HepG2 (cell line): ENCODE results near the gene SAMD14. TPM values are rescaled to one million over a fixed set of nuclear protein-coding genes. Genes with fewer than 3 reads are reported as not detected.
"Not testable (repeated sequence)": the region's sequence is repeated elsewhere in the genome, so short reads cannot be mapped to it uniquely, and the experiment has no call there.

Experiments used
- ATAC-seq: fragments of 200-7000 bp; cut with Tn5 transposase; 3 replicates; pipeline ENCODE4 v1.9.1; 2020; ENCODE audit warnings: mild to moderate bottlenecking, moderate library complexity
- BruUV-seq: library from RNA; stranded (reverse); fragments of 400-500 nt; replicated peaks from 2 replicates; lab custom pipeline; 2021; lab: Mats Ljungman, UMichigan
- CTCF ChIA-PET: fragments of 300-600 bp; formaldehyde crosslinking; extraction: SDS; loops from one replicate; lab custom pipeline; 2021; ENCODE audit warnings: low total read pairs, inconsistent platforms, low intra/inter-chr PET ratio; lab: Yijun Ruan, JAX
- POLR2A ChIA-PET: fragments of 350-600 bp; sonication (Branson Sonifier 250); formaldehyde crosslinking; loops from one replicate; lab custom pipeline; 2020; ENCODE audit warnings: antibody characterized with exemption, inconsistent platforms; lab: Yijun Ruan, JAX
- DNase-seq: peaks from one replicate; pipeline ENCODE4 v3.0.0-alpha.2; 2015; ENCODE audit warnings: low spot score
- FAIRE-seq: peaks from 3 replicates; lab custom pipeline; 2011; peaks lifted over from hg19 to GRCh38; lab: Jason Lieb, UNC
- H2AFZ ChIP-seq: one replicate; pipeline ENCODE4 v1.6.1; 2011; ENCODE audit warnings: low read length, inconsistent platforms
- H3K27ac ChIP-seq: fragments of 300-600 bp; 3 replicates; pipeline ENCODE4 v1.8.0; 2011; ENCODE audit warnings: mixed run types, mild to moderate bottlenecking, mixed read lengths, low read length, inconsistent platforms; ENCODE audit not compliant: insufficient read depth; ENCODE audit errors: extremely low read length
- H3K27me3 ChIP-seq, 2 experiments: fragments of 200-600 bp in 1 of 2; 2 replicates in 1 of 2; 3 replicates in 1 of 2; pipeline versions ENCODE4 v1.6.0 to v1.8.0; 2011; ENCODE audit warnings: low read length in 2 of 2, mild to moderate bottlenecking in 2 of 2, moderate library complexity in 2 of 2, inconsistent platforms in 1 of 2; ENCODE audit not compliant: insufficient read depth in 2 of 2, control insufficient read depth in 1 of 2
- H3K36me3 ChIP-seq, 2 experiments: fragments of 200-600 bp in 1 of 2; replicated peaks in 1 of 2; 2 replicates in 1 of 2; 3 replicates in 1 of 2; pipeline versions ENCODE4 v1.5.1 to v1.8.0; 2011; ENCODE audit warnings: low read length in 2 of 2, inconsistent platforms in 1 of 2; ENCODE audit not compliant: insufficient read depth in 2 of 2, control insufficient read depth in 1 of 2
- H3K4me1 ChIP-seq: 2 replicates; pipeline ENCODE4 v1.5.1; 2012; ENCODE audit warnings: low read length, inconsistent platforms; ENCODE audit not compliant: insufficient read depth
- H3K4me2 ChIP-seq: 2 replicates; pipeline ENCODE4 v1.6.0; 2011; ENCODE audit warnings: low read depth, low read length, inconsistent platforms
- H3K4me3 ChIP-seq, 3 experiments: fragments of 200-600 bp in 1 of 3; sonication (generic), shearing (Covaris generic) in 1 of 3; replicated peaks in 1 of 3; 2 replicates each; pipeline ENCODE4 v1.5.1; 2011 to 2016; ENCODE audit warnings: low read length in 3 of 3, inconsistent platforms in 2 of 3, low read depth in 2 of 3, mild to moderate bottlenecking in 2 of 3, control low read depth in 1 of 3, mixed read lengths in 1 of 3; ENCODE audit not compliant: insufficient read depth in 1 of 3
- H3K79me2 ChIP-seq: one replicate; pipeline ENCODE4 v1.6.1; 2011; ENCODE audit warnings: low read length, inconsistent platforms; ENCODE audit not compliant: insufficient read depth
- H3K9ac ChIP-seq: 2 replicates; pipeline ENCODE4 v1.6.0; 2011; ENCODE audit warnings: mild to moderate bottlenecking, low read depth, low read length, inconsistent platforms; ENCODE audit not compliant: insufficient read depth
- H3K9me3 ChIP-seq: 2 replicates; pipeline ENCODE4 v1.5.1; 2012; ENCODE audit warnings: mild to moderate bottlenecking, low read length
- H4K20me1 ChIP-seq: 2 replicates; pipeline ENCODE4 v1.6.0; 2011; ENCODE audit warnings: inconsistent platforms, mild to moderate bottlenecking, low read length, moderate library complexity; ENCODE audit not compliant: insufficient read depth
- ARID2 ChIP-seq: sonication (generic); formaldehyde crosslinking; IDR thresholded peaks from 2 replicates; pipeline ENCODE4 v1.8.1; 2022; ENCODE audit warnings: mild to moderate bottlenecking, missing genetic modification reagents, borderline replicate concordance
- CBX1 ChIP-seq: IDR thresholded peaks from one replicate; pipeline ENCODE4 v1.6.1; 2016; ENCODE audit warnings: antibody characterized with exemption, low read depth
- HES4 ChIP-seq: sonication (generic); formaldehyde crosslinking; IDR thresholded peaks from 2 replicates; pipeline ENCODE4 v1.9.0; 2021; ENCODE audit warnings: mild to moderate bottlenecking, missing genetic modification reagents, borderline replicate concordance
- ISL2 ChIP-seq: sonication (generic); formaldehyde crosslinking; IDR thresholded peaks from 2 replicates; pipeline ENCODE4 v1.5.0; 2020; ENCODE audit warnings: missing genetic modification reagents
- KDM3A ChIP-seq: IDR thresholded peaks from 2 replicates; pipeline ENCODE4 v1.6.1; 2018; ENCODE audit warnings: low read depth, missing compliant biosample characterization
- MIER3 ChIP-seq: IDR thresholded peaks from 2 replicates; pipeline ENCODE4 v1.6.1; 2016; ENCODE audit warnings: missing compliant biosample characterization, borderline replicate concordance
- MZF1 ChIP-seq: sonication (generic); formaldehyde crosslinking; IDR thresholded peaks from 2 replicates; pipeline ENCODE4 v1.8.1; 2023; ENCODE audit warnings: mild to moderate bottlenecking, missing genetic modification reagents, borderline replicate concordance
- ZKSCAN1 ChIP-seq: fragments of 150-350 bp; IDR thresholded peaks from 2 replicates; pipeline ENCODE4 v1.6.1; 2014; ENCODE audit warnings: low read length
- ZKSCAN5 ChIP-seq: sonication (generic); formaldehyde crosslinking; IDR thresholded peaks from 2 replicates; pipeline ENCODE4 v1.5.1; 2020; ENCODE audit warnings: mild to moderate bottlenecking, missing genetic modification reagents
- ZNF432 ChIP-seq: sonication (generic); formaldehyde crosslinking; IDR thresholded peaks from 2 replicates; pipeline ENCODE4 v1.5.0; 2020; ENCODE audit warnings: missing genetic modification reagents, mild to moderate bottlenecking, borderline replicate concordance
- ZNF878 ChIP-seq: sonication (generic); formaldehyde crosslinking; IDR thresholded peaks from 2 replicates; pipeline ENCODE4 v1.8.1; 2023; ENCODE audit warnings: mild to moderate bottlenecking, missing genetic modification reagents, moderate library complexity
- WGBS: methylation state at CpG from one replicate; pipeline ENCODE4 v1.1.6; 2017; ENCODE audit warnings: low lambda C conversion rate; 5-methylcytosine and 5-hydroxymethylcytosine counted together
- in situ Hi-C: cut with HindIII; loops from 2 replicates; pipeline ENCODE4 v1.10.0; 2017; ENCODE audit warnings: low pct_unique_long_range_greater_than_20kb; ENCODE audit not compliant: extremely low pct_ligation_motif_present
- intact Hi-C: fragments of 100-400 bp; cut with micrococcal nuclease; formaldehyde crosslinking; loops from one replicate; pipeline ENCODE4 v1.10.0; 2022; ENCODE audit not compliant: unreplicated experiment
- polyA plus RNA-seq, 8 experiments: library from polyadenylated mRNA; depleted of rRNA in 3 of 8; stranded (reverse) in 7 of 8; unstranded in 1 of 8; fragments of >200 nt; fragmentation: Illumina TruSeq in 4 of 8; extraction: Trizol in 4 of 8; gene quantifications; 2 replicates each; pipeline versions ENCODE4 v1.2.1 to v1.2.3, GENCODE V29; 2011 to 2016; ENCODE audit warnings: low read depth in 4 of 8, missing spikeins in 1 of 8, mixed read lengths in 1 of 8; ENCODE audit not compliant: insufficient read depth in 1 of 8
- total RNA-seq, 5 experiments: library from RNA; depleted of rRNA; stranded (reverse); fragments of >200 nt; fragmentation: Illumina TruSeq; extraction: Trizol; gene quantifications; 2 replicates each; pipeline ENCODE4 v1.2.3, GENCODE V29; 2016; ENCODE audit warnings: low read depth in 1 of 5

SAMD14 gene
- total and polyA plus RNA-seq, 2 of the 13 experiments (the other 11 are each of a cell fraction or from before 2014, with no cell fraction given) = 0.07 to 0.22 TPM

DNA sequence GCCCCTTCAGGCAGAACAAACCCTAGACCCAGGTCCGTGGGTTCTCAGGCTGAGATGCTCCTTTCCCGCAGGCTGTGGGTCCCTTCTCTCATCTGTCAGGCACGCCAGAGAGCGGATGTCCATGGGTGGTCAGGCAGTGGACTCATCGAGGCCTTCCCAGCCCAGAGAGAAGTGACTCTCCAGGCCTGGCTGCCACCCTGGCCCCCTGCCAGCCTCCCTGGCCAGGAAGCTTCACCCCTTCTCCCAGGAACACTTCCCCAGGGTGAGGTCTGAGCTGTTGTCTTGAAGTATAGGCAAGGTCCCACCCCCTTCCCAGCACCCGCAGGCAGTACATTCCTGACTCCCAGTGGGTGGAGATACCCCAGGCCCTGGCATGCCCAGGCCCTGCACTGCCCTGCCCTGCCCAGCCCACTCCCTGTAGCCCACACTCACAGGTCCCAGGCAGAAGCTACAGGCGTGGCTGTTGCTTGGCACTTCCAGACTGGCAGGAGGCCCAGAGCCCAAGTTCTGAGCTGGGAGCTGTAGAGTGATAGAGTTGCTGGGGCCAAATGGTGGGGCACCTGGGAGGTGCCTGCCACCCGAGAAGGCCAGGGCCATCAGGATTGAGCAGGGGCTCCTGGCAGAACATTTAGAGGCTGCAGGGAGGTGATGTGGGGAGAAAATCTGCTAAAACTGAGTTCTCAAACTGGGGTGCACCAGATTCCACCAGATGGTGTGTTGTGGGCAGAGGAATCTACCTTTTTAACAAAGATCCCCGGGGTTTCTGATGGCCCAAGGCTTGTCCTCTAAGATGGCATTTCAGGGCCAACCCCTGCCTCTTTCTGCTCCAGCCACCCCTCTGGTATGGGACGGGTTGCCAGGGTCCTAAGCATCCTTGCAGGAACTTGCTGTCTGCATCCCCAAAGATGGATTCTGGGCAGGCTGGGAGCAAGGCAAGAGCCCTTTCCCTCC is 67.4 kb downstream of the SAMD14 start:
- no peak for DNase-seq
- in situ Hi-C loops = no loop called here
- Histone ChIP-seq H3K9ac (no peak overlapping the region), H4K20me1 (no peaks in the 10 kb centered on the region)
- no peak for FAIRE-seq
- TF ChIP-seq ARID2 (CRISPR knock-in tag) (no peak), ZNF432 (CRISPR knock-in tag) (no peak), HES4 (no peak), ISL2 (CRISPR knock-in tag) (no peak), KDM3A (no peak), ZNF878 (CRISPR knock-in tag) (no peak), ZKSCAN1 (no peak), CBX1 (no peak), ZKSCAN5 (CRISPR knock-in tag) (no peak), MZF1 (CRISPR knock-in tag) (no peak), MIER3 (CRISPR knock-in tag) (no peak)
- TF ChIP-seq, all 625 proteins: peak for 0
- ChIA-PET POLR2A (no interaction called here), CTCF (no interaction called here)
- ATAC-seq = no peak
- Histone ChIP-seq H2AFZ (no peak overlapping the region), H3K4me1 (peaks cover 20% of the 10 kb centered on the region), H3K36me3 (no peaks in the 10 kb centered on the region), H3K27me3 (peaks cover 9 to 67% of the 10 kb centered on the region in 2 experiments), H3K27ac (no peak overlapping the region), H3K9me3 (no peaks in the 10 kb centered on the region), H3K4me3 (no peak overlapping the region), H3K79me2 (no peaks in the 10 kb centered on the region), H3K4me2 (no peak overlapping the region)
- BruUV-seq = no TSS peak
- WGBS = 16% methylated on average over 6 of the region's 10 CpGs
- intact Hi-C loops = no loop called here

- H3K4me2 ChIP-seq, ATAC-seq, intact Hi-C loops, H3K9me3 ChIP-seq, H3K36me3 ChIP-seq, BruUV-seq, H4K20me1 ChIP-seq, H3K9ac ChIP-seq, FAIRE-seq, H3K27ac ChIP-seq, in situ Hi-C loops, DNase-seq, H3K4me3 ChIP-seq, POLR2A ChIA-PET, H3K79me2 ChIP-seq, H2AFZ ChIP-seq, CTCF ChIA-PET: not testable (repeated sequence)
- Histone ChIP-seq H3K4me1 (peaks cover 29% of the 10 kb centered on the region), H3K27me3 (peaks cover 12 to 76% of the 10 kb centered on the region in 2 experiments)
- WGBS = 12% methylated on average over 10 of the region's 10 CpGs
These were observed 68.3 kb downstream of the SAMD14 start for GRCh38 chr17:50061713-50062045.
